ENCODE data around the gene LIN7B. TPM values are rescaled to one million over a fixed set of nuclear protein-coding genes. Genes with fewer than 3 reads are reported as not detected.

Gene LIN7B
- total and polyA plus RNA-seq, 9 of the 15 experiments (the other 6 are each of a cell fraction or from before 2014, with no cell fraction given), result 0.89 to 15.7 (median 4.0) TPM

- 0 out of 2 replicates have a peak, but pooled peaks have one; percentile 23 for TF ChIP-seq ETS1 (conservative IDR thresholded peaks at IDR 0.05; ENCODE audit: control insufficient read depth, low read depth, low read length)
- TF ChIP-seq KDM2B (CRISPR knock-in tag; IDR thresholded peaks at IDR 0.05), result peak; percentile 82; the same call in 1 of the 2 replicates
- peak; percentile 66 to 69; a peak in 2 of 4 replicates for TF ChIP-seq FOXK2 (conservative IDR thresholded peaks at IDR 0.05 in 1 of 2, IDR thresholded peaks at IDR 0.05 in 1 of 2; ENCODE audit: low read depth in 2 of 2)
- no peak for TF ChIP-seq ZFP30 (CRISPR knock-in tag; IDR thresholded peaks at IDR 0.05; ENCODE audit: borderline replicate concordance)
- peak; percentile 16 to 87; a peak in 1 of 4 replicates for TF ChIP-seq TEAD1 (CRISPR knock-in tag; IDR thresholded peaks at IDR 0.05)
- TF ChIP-seq TAF1 (IDR thresholded peaks at IDR 0.05; ENCODE audit: control insufficient read depth, extremely low read depth, insufficient read depth, low read length, severe bottlenecking), result no peak
- TF ChIP-seq AFF4 (CRISPR knock-in tag; IDR thresholded peaks at IDR 0.05), result peak; percentile 89; the same call in 1 of the 2 replicates
- peak; percentile 24; the same call in 1 of the 2 replicates for TF ChIP-seq ELF1 (tag; IDR thresholded peaks at IDR 0.05)
- TF ChIP-seq BCOR (IDR thresholded peaks at IDR 0.05), result peak; percentile 91
- TF ChIP-seq POLR2B (IDR thresholded peaks at IDR 0.05; ENCODE audit: low read depth, partially characterized antibody), result peak; percentile 38
- TF ChIP-seq DLX4 (CRISPR knock-in tag; IDR thresholded peaks at IDR 0.05), result no peak
- peak; percentile 75; the same call in 1 of the 2 replicates for TF ChIP-seq HMGXB4 (CRISPR knock-in tag; IDR thresholded peaks at IDR 0.05)
- TF ChIP-seq NKRF (IDR thresholded peaks at IDR 0.05; ENCODE audit: borderline replicate concordance), result peak; percentile 97
- TF ChIP-seq HMGN3 (IDR thresholded peaks at IDR 0.05; ENCODE audit: borderline replicate concordance, extremely low read depth, insufficient read length, low read depth, low read length), result peak; percentile 75
- TF ChIP-seq ZBTB7A (IDR thresholded peaks at IDR 0.05; ENCODE audit: borderline replicate concordance, control insufficient read depth, low read depth, low read length), result 0 out of 2 replicates have a peak, but pooled peaks have one; percentile 11
These were observed 13.7 kb downstream of the LIN7B start (continued) for GRCh38 chr19:49127674-49128544.
